HepG2 (cell line): ENCODE data around the gene RAET1E.

ENCODE experiments used
- NFE2L2 ChIP-seq: fragments of 150-350 bp; IDR thresholded peaks from 2 replicates; pipeline ENCODE4 v1.6.1; 2014; ENCODE audit warnings: low read length
- STAG1 ChIP-seq: sonication (generic); formaldehyde crosslinking; IDR thresholded peaks from 2 replicates; pipeline ENCODE4 v1.4.0; 2020; ENCODE audit warnings: missing genetic modification reagents
- ZNF446 ChIP-seq: sonication (generic); formaldehyde crosslinking; IDR thresholded peaks from 2 replicates; pipeline ENCODE4 v1.5.0; 2020; ENCODE audit warnings: mild to moderate bottlenecking, missing genetic modification reagents
- ZNF549 ChIP-seq: sonication (generic); formaldehyde crosslinking; IDR thresholded peaks from 2 replicates; pipeline ENCODE4 v1.5.0; 2020; ENCODE audit warnings: missing genetic modification reagents
- ZNF670 ChIP-seq: sonication (generic); formaldehyde crosslinking; IDR thresholded peaks from 2 replicates; pipeline ENCODE4 v1.8.0; 2022; ENCODE audit warnings: mild to moderate bottlenecking, missing genetic modification reagents, borderline replicate concordance
- TF ChIP-seq, protein P1 (sequence below): sonication (generic); formaldehyde crosslinking; IDR thresholded peaks from 2 replicates; pipeline ENCODE4 v1.5.0; 2020; ENCODE audit warnings: mild to moderate bottlenecking, missing genetic modification reagents, moderate library complexity

DNA sequence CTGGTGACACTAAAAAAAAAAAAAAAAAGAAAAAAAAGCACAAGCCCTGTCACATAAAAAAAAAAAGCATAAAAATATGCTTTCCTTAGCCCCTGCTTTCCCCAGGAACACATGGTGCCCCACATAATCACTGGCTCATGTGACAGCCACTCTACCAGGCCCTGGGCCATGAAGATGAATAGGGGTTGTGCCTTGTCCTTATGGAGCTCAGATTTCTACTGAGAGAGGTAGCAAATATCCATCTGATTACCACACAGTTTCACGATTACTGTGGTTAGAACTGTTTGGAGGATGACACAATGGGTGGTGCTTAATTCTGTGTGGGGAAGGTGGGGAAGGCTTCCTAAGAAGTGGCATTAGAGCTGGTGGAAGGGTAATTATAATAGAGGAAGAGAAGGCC lies 9.3 kb downstream of the RAET1E start:
- TF ChIP-seq ZNF670 (CRISPR knock-in tag) = no peak
- TF ChIP-seq ZNF446 (CRISPR knock-in tag) = no peak
- TF ChIP-seq, protein P1, sequence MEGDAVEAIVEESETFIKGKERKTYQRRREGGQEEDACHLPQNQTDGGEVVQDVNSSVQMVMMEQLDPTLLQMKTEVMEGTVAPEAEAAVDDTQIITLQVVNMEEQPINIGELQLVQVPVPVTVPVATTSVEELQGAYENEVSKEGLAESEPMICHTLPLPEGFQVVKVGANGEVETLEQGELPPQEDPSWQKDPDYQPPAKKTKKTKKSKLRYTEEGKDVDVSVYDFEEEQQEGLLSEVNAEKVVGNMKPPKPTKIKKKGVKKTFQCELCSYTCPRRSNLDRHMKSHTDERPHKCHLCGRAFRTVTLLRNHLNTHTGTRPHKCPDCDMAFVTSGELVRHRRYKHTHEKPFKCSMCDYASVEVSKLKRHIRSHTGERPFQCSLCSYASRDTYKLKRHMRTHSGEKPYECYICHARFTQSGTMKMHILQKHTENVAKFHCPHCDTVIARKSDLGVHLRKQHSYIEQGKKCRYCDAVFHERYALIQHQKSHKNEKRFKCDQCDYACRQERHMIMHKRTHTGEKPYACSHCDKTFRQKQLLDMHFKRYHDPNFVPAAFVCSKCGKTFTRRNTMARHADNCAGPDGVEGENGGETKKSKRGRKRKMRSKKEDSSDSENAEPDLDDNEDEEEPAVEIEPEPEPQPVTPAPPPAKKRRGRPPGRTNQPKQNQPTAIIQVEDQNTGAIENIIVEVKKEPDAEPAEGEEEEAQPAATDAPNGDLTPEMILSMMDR (CRISPR knock-in tag) = no peak
- no peak for TF ChIP-seq NFE2L2
- TF ChIP-seq STAG1 = no peak
- TF ChIP-seq ZNF549 (CRISPR knock-in tag) = no peak
